ENCODE data around the gene ANO2. TPM values are rescaled to one million over a fixed set of nuclear protein-coding genes. Genes with fewer than 3 reads are reported as not detected.

The ANO2 gene
- total RNA-seq, 4 donors from 2014 or later, result 2.0 to 9.8 (median 4.9) TPM

- Histone ChIP-seq H3K4me3 (no peak overlapping the region), H3K36me3 (no peaks in the 10 kb centered on the region), H3K4me1 (no peaks in the 10 kb centered on the region), H3K27ac (no peak overlapping the region), H3K9me3 (no peaks in the 10 kb centered on the region), H3K27me3 (peaks cover 13 to 21% (median 17%) of the 10 kb centered on the region in 3 donors)
- in situ Hi-C loops (cut with MboI; ENCODE audit: low sequenced_read_pairs in 4 of 4) (no loop called here), intact Hi-C loops (cut with DNase I; ENCODE audit: low total_unique reads) (no loop called here)
- DNase-seq (no peak), ATAC-seq (no peak)
- TF ChIP-seq CTCF (IDR thresholded peaks at IDR 0.05 in 4 of 5, conservative IDR thresholded peaks at IDR 0.05 in 1 of 5), result no peak
- TF ChIP-seq POLR2A (IDR thresholded peaks at IDR 0.05), result no peak
These were observed 376.6 kb downstream of the ANO2 start for GRCh38 chr12:5568325-5568981.

GRCh38 chr12:5567016-5567725 is 377.9 kb downstream of the ANO2 start:
- in situ Hi-C loops (cut with MboI; ENCODE audit: low sequenced_read_pairs in 4 of 4), result no loop called here
- no peak overlapping the region for H3K4me3 ChIP-seq
- ATAC-seq (no peak), DNase-seq (no peak)
- H3K36me3 ChIP-seq, result no peaks in the 10 kb centered on the region
- intact Hi-C loops (cut with DNase I; ENCODE audit: low total_unique reads), result no loop called here
- H3K4me1 ChIP-seq, result no peaks in the 10 kb centered on the region
- H3K9me3 ChIP-seq, result no peaks in the 10 kb centered on the region
- peaks cover 13 to 21% (median 17%) of the 10 kb centered on the region in 3 donors for H3K27me3 ChIP-seq
- H3K27ac ChIP-seq, result no peak overlapping the region
- TF ChIP-seq POLR2A (IDR thresholded peaks at IDR 0.05), result no peak
- no peak for TF ChIP-seq CTCF (IDR thresholded peaks at IDR 0.05 in 4 of 5, conservative IDR thresholded peaks at IDR 0.05 in 1 of 5)

- no peak overlapping the region for H3K4me3 ChIP-seq
- no peak for ATAC-seq
- TF ChIP-seq POLR2A (IDR thresholded peaks at IDR 0.05) (no peak), CTCF (IDR thresholded peaks at IDR 0.05 in 4 of 5, conservative IDR thresholded peaks at IDR 0.05 in 1 of 5) (no peak)
- no peaks in the 10 kb centered on the region for H3K9me3 ChIP-seq
- no peaks in the 10 kb centered on the region for H3K4me1 ChIP-seq
- intact Hi-C loops (cut with DNase I; ENCODE audit: low total_unique reads) (no loop called here), in situ Hi-C loops (cut with MboI; ENCODE audit: low sequenced_read_pairs in 4 of 4) (no loop called here)
- H3K27ac ChIP-seq, result no peak overlapping the region
- H3K27me3 ChIP-seq, result peaks cover 13 to 21% (median 17%) of the 10 kb centered on the region in 3 donors
- no peaks in the 10 kb centered on the region for H3K36me3 ChIP-seq
- DNase-seq, result no peak
These were observed 379.0 kb downstream of the ANO2 start for GRCh38 chr12:5565933-5566599.

GRCh38 chr12:5562581-5562980 is 382.5 kb downstream of the ANO2 start:
- H3K4me3 ChIP-seq, result no peak overlapping the region
- DNase-seq, result no peak
- no peak overlapping the region for H3K27ac ChIP-seq
- H3K4me1 ChIP-seq, result no peaks in the 10 kb centered on the region
- no peaks in the 10 kb centered on the region for H3K9me3 ChIP-seq
- no peak for ATAC-seq
- intact Hi-C loops (cut with DNase I; ENCODE audit: low total_unique reads) (no loop called here), in situ Hi-C loops (cut with MboI; ENCODE audit: low sequenced_read_pairs in 4 of 4) (no loop called here)
- TF ChIP-seq POLR2A (IDR thresholded peaks at IDR 0.05), result no peak
- no peak for TF ChIP-seq CTCF (IDR thresholded peaks at IDR 0.05 in 4 of 5, conservative IDR thresholded peaks at IDR 0.05 in 1 of 5)
- H3K36me3 ChIP-seq, result no peaks in the 10 kb centered on the region
- peaks cover 0 to 17% (median 9%) of the 10 kb centered on the region in 3 donors for H3K27me3 ChIP-seq
